Measurements from ENCODE around the gene PISD. TPM values are rescaled to one million over a fixed set of nuclear protein-coding genes. Genes with fewer than 3 reads are reported as not detected.

PISD gene
- total RNA-seq, 2 donors from 2014 or later: 14.8 to 27.3 TPM

- Histone ChIP-seq H3K4me1 (no peaks in the 10 kb centered on the region), H3K27me3 (no peaks in the 10 kb centered on the region), H3K27ac (no peak overlapping the region), H3K4me3 (no peak overlapping the region), H3K9me3 (no peaks in the 10 kb centered on the region), H3K36me3 (peaks cover 4% of the 10 kb centered on the region)
- DNase-seq (ENCODE audit: low spot score): no peak
- no peak for TF ChIP-seq CTCF (IDR thresholded peaks at IDR 0.05)
Observed at GRCh38 chr22:31654408-31654807, 7.6 kb downstream of the PISD start.

DNA sequence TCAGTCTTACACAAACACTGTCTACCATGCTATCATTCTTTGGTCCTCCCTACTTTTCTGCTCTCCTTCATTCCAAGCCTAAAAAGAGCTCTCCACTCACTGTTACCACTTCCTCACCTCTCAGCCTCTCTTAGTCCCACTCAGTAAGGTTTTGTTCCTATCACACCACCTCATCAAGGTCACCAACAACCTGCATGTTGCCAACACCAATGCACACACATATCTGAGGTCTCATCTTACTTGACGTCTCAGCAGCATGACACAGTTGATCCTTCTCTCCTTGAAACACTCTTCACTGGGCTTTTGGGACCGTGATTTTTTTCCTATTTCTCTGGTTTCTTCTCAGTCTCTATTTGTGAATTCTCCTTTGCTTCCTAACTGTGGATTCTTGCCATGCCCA, 8.1 kb downstream of the PISD start:
- H3K27ac ChIP-seq: no peak overlapping the region
- TF ChIP-seq CTCF (IDR thresholded peaks at IDR 0.05): no peak
- H3K27me3 ChIP-seq: no peaks in the 10 kb centered on the region
- no peaks in the 10 kb centered on the region for H3K9me3 ChIP-seq
- no peak for DNase-seq (ENCODE audit: low spot score)
- no peak overlapping the region for H3K4me3 ChIP-seq
- peaks cover 8% of the 10 kb centered on the region for H3K36me3 ChIP-seq
- no peaks in the 10 kb centered on the region for H3K4me1 ChIP-seq

DNA sequence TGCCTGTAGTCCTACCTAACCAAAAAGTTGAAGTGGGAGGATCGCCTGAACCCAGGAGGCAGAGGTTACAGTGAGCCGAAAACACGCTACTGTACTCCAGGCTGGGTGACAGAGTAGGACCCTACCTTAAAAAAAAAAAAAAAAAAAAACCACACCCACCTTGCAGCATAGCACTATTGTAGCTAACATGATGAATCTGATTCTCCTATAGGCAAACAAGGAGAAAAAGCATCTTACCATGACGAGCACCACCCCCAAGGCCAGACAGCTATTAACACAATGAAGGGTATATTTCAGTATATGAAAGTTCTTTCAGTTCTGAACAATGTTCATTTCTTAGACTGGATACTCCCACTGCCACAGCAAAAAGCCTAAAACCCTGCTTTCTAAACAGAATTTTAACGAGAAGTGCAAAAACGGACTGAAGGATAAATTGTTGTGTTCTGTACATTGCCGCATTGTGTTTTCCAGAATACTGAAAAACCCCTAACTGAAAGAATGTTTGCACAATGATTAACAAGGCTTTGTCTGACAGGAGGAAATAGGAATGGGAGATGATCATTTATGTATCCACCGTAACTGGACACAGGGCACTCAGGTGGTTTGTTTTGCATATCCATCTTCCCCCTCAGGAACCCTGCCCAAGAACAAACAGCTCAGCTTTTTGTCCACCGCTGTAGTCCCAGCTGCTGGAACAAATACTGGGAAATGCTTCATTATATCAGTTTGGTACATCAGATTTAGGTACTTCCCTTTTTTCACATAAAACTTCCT, 8.9 kb downstream of the PISD start:
- Histone ChIP-seq H3K27me3 (no peaks in the 10 kb centered on the region), H3K9me3 (no peaks in the 10 kb centered on the region), H3K4me3 (no peak overlapping the region), H3K27ac (no peak overlapping the region), H3K36me3 (peaks cover 13% of the 10 kb centered on the region), H3K4me1 (no peaks in the 10 kb centered on the region)
- no peak for DNase-seq (ENCODE audit: low spot score)
- TF ChIP-seq CTCF (IDR thresholded peaks at IDR 0.05): no peak

- TF ChIP-seq CTCF (IDR thresholded peaks at IDR 0.05): no peak
- Histone ChIP-seq H3K36me3 (peaks cover 23% of the 10 kb centered on the region), H3K9me3 (no peaks in the 10 kb centered on the region), H3K4me3 (no peak overlapping the region), H3K27ac (no peak overlapping the region), H3K27me3 (no peaks in the 10 kb centered on the region), H3K4me1 (no peaks in the 10 kb centered on the region)
- DNase-seq (ENCODE audit: low spot score): no peak
Observed at GRCh38 chr22:31652088-31652487, 9.9 kb downstream of the PISD start.

DNA sequence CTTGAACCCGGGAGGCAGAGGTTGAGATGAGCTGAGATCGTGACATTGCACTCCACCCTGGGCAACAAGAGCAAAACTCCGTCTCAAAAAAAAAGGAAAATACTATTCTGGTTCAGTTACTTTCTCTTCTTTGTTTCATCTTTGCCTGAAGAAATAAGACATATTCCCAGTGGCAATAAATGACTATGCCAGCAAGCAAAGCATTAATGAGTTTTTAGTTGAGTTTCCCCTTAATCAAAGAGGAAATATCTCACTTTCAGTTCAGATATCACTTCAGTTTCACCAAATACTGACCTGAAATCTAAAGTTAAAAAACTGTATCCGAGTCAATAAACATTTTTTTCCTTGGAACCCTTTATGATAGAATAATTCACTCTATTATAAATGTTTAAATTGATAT, 10.4 kb downstream of the PISD start:
- Histone ChIP-seq H3K36me3 (peaks cover 27% of the 10 kb centered on the region), H3K4me1 (no peaks in the 10 kb centered on the region), H3K9me3 (no peaks in the 10 kb centered on the region), H3K4me3 (no peak overlapping the region), H3K27me3 (no peaks in the 10 kb centered on the region), H3K27ac (no peak overlapping the region)
- TF ChIP-seq CTCF (IDR thresholded peaks at IDR 0.05): no peak
- DNase-seq (ENCODE audit: low spot score): no peak

DNA sequence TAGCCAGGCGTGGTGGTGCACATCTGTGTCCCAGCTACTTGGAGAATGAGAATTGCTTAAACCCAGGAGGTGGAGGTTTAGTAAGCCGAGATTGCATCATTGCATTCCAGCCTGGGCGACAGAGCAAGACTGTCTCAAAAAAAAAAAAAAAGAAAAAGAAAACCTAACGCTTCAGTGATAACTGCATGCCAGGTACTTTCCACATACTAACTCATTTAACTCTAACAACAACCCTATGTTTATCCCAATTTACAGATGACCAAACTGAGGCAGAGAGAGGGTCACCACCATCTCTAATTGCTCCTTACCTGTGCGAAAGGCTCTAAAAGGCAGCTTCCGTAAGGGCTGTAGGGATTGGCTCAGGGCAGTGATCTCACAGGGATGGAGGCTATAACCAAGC, 11.6 kb downstream of the PISD start:
- Histone ChIP-seq H3K9me3 (no peaks in the 10 kb centered on the region), H3K27ac (no peak overlapping the region), H3K4me3 (no peak overlapping the region), H3K36me3 (peaks cover 39% of the 10 kb centered on the region), H3K27me3 (no peaks in the 10 kb centered on the region), H3K4me1 (no peaks in the 10 kb centered on the region)
- DNase-seq (ENCODE audit: low spot score): no peak
- no peak for TF ChIP-seq CTCF (IDR thresholded peaks at IDR 0.05)
